ENCODE measurements around the gene ICAM5.
"Not testable (repeated sequence)": the region's sequence is repeated elsewhere in the genome, so short reads cannot be mapped to it uniquely, and the experiment has no call there.

ICAM5 gene

GRCh38 chr19:10321874-10322835 is 32.4 kb downstream of the ICAM5 start:
- no peak for DNase-seq

- no peak for DNase-seq
Measured at GRCh38 chr19:10325732-10326131, 36.0 kb downstream of the ICAM5 start.

DNA sequence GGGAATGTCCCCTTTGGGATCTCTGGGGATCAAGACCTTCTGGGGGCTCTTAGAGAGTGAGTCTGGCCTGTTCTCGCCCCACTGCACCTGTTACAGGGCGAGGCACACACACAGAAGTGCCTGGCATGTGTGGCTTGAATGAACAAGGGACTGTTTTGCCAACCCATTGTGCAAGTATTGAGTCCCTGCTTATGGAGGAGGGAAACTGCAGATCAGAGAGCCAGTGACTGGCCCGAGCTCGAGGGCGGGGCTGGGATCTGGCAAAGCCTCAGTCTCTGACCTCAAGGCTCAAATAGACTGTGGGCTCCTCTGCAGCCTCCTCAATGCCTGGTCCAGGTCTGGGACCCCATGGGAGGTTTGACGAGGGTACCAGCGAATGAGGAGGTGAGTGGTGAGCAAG is 38.0 kb downstream of the ICAM5 start:
- DNase-seq, result no peak

GRCh38 chr19:10328558-10329429 is 39.0 kb downstream of the ICAM5 start:
- no peak for DNase-seq

- DNase-seq, result no peak
Measured at GRCh38 chr19:10329555-10329954, 39.8 kb downstream of the ICAM5 start.

GRCh38 chr19:10332158-10332964 is 42.6 kb downstream of the ICAM5 start:
- DNase-seq, result no peak

DNA sequence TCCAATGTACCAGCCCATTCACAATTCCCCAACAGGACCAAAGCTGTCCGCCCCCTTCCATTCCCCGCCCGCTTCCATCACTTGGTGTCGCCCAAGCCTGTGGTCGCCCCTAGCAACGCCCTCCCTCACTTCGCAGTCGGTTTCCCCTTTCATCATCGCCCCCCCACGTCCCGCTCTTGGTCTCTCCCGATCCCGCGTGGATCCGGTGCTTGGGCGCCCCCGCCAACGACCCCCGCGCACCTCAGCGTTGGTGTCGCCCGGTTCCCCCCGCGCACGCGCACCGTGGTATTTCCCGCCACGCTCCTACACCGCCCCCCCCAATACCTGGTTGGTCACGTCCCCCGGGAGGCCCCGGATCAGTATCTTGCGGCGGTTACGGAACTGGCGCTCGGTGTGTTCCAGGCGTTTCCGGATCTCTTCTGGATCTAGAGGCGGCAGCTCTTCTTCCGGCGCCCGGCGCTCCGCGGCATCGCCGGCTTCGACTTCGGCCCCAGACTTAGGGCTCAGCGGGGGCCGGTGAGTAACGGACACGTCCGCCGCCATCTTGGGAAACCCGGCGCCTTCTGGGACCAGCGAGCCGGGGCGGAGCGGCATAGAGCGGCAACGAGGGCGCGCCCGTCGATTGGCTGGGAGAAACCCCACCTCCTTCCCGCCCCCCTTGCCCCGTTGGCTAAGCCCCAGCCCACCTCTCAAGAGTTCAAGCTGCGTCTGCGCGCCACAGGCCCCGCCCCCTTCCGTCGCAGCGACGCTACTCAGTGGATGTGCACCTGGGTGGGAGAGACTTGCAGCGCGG is 43.4 kb downstream of the ICAM5 start, which contains the start of gene RAVER1:
Gene RAVER1 (minus strand): TSS at position 565 of the 793 bp plus-strand sequence. CDS start 22 bp downstream, at position 543.
- DNase-seq, result peak; percentile 98

DNA sequence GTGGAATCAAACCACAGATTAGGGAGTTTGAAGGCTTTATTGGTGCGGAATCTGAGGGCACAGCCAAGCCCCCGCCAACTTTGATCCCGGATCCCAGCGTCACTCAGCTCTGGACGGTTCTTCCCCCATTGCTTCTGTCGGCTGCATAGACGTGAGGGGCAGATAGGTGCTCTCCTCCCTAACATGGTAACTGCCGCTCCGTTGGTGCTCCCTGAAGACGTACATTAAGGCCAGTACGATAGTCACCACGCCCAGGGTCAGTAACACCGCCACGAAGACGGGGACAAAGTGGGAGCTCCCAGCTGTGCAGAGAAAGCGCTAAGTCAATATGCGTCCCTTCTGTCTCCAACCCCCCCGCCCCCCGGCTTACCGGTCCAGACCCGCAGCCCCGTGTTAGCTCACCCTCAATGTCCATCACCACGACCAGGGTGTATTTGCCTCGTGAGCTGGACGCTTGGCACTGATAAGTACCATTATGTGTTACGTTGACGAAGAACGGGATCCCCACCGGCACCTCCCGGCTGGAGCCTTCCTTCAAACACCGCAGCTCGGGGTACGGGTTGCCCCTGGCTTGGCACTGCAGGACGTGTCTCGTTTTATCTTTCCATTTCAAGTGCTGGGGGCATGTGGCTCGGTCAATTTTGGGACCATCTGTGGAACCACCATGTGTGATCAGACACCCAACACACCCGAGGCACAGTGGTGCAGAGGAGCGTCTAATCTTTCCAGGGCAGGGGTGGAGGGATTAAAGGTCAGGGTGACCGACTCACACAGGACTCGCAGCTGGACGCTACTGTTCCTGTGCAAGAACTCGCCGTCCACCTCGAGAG is 44.2 kb downstream of the ICAM5 start:
- no peak for DNase-seq

DNA sequence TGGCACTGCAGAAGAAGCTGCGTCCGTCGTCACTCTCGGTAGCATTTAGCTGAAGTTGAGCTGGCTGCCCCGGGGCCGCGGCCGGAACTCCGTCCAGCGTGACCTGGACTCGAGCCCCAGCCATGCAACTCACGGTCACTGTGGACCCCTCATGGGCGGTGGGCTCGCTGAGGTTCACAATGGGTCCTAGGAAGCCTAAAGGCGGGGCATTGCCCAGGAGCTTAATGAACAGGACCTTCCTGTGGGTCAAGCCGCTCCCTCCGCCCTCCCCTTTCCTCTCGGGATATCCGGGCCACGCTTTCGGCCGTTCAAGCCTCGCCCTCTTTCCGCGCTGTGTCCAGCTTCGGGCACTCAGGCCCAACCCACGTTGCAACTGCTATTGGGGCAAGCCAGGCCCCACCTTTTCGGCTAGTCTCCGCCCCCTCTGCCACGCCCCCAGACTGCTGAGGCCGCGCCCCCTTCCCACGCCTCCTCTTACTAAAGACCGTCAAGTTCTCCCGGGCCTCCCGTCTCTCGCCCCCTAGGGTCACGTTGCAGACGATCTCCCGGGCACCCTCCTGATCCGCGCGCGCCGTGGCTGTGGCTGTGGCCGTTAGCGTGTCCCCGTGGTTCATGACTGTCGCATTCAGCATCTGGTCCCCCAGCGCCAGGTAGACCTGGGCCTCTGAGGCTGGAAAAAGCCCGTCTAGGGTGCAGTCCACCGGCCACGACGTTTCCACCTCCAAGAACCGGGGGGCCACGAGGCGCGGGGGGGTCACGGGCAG is 45.0 kb downstream of the ICAM5 start:
- peak; percentile 32 for DNase-seq

DNA sequence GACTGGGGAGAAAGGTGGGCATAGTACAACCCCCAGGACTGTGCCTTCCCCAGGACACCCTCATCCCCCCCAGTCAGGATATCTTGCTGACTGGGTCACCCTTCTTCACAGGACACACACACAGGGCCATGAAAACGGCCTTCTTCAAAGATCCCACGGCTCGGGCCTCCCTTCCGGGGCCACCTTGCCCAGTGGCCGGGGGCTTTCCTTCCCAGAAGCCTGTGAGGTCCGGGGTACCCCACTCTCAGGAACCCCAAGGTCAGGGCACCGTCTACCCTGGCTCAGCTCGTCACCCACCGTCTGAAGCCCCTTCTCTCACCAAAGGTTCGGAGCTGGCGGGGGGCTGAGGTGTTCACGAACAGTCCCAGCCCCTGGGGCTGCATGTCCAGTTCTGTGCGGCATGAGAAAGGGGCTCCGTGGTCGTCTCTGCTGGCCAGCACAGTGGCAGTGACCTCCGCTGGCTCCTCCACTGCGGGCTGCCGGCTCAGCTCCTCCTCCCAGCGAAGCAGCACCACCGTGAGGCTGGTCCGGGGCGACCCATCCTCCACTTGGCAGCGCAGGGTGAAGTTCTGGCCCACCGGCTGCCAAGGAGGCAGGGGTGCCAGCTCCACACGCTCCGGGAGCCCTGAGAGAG is 45.7 kb downstream of the ICAM5 start:
- no peak for DNase-seq

DNA sequence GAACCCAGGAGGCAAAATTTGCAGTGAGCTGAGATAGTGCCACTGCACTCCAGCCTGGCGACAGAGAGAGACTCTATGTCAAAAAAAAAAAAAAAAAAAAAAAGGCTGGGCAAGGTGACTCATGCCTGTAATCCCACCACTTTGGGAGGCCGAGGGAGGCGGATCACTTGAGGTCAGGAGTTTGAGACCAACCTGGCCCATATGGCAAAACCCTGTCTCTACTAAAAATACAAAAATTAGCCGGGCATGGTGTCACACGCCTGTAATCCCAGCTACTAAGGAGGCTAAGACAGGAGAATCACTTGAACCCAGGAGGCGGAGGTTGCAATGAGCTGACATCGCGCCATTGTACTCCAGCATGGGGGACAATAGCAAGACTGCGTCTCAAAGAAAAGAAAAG is 47.0 kb downstream of the ICAM5 start:
- not testable (repeated sequence) for DNase-seq

GRCh38 chr19:10338940-10339339 is 49.2 kb downstream of the ICAM5 start:
- no peak for DNase-seq

GRCh38 chr19:10339380-10339960 is 49.7 kb downstream of the ICAM5 start, which contains the start of gene ICAM3:
TSS of gene ICAM3 (minus strand) at chr19:10339624. CDS start at chr19:10339614, 10 bp downstream.
- no peak for DNase-seq

DNA sequence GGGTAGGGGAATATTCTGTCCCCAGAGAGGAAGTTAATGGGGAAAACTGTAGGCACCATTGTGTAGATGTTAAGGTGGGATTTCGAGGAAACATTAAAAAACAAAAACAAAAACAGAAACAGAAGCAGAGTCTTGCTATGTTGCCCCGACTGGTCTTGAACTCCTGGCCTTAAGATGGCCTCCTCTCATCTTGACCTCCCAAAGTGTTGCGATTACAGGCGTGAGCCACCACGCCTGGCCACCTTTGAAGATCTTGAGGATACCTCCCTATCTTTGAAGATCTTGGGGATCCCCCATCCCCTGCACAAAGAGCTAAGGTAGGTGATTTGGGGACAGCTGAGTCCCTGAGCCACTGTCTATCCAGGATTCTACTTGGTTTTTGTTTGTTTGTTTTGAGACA is 50.2 kb downstream of the ICAM5 start:
- DNase-seq, result no peak

- no peak for DNase-seq
Measured at GRCh38 chr19:10343495-10343894, 53.7 kb downstream of the ICAM5 start.

GRCh38 chr19:10344780-10345179 is 55.0 kb downstream of the ICAM5 start:
- DNase-seq, result no peak
